Hepatocyte (in vitro differentiated cells): Measurements from ENCODE around the gene PTPN1. TPM values are rescaled to one million over a fixed set of nuclear protein-coding genes. Genes with fewer than 3 reads are reported as not detected.

Experiments used
- DNase-seq: peaks from one replicate; pipeline ENCODE4 v3.0.0-alpha.2; 2016; ENCODE audit warnings: low spot score
- H2AFZ ChIP-seq: fragments of 200-600 bp; sonication (generic); 2 replicates; pipeline ENCODE4 v1.6.0; 2016; ENCODE audit warnings: antibody characterized with exemption, mild to moderate bottlenecking
- H3K27ac ChIP-seq: fragments of 200-600 bp; sonication (generic); 2 replicates; pipeline ENCODE4 v1.5.1; 2016; ENCODE audit warnings: mild to moderate bottlenecking
- H3K27me3 ChIP-seq: fragments of 200-600 bp; sonication (generic); 2 replicates; pipeline ENCODE4 v1.6.1; 2016
- H3K36me3 ChIP-seq: fragments of 200-600 bp; sonication (generic); replicated peaks from 2 replicates; pipeline ENCODE4 v1.5.1; 2016; ENCODE audit warnings: low read depth; ENCODE audit not compliant: insufficient read depth
- H3K4me1 ChIP-seq: fragments of 200-600 bp; sonication (generic); 2 replicates; pipeline ENCODE4 v1.5.1; 2016; ENCODE audit warnings: mild to moderate bottlenecking, moderate library complexity; ENCODE audit not compliant: insufficient read depth
- H3K4me2 ChIP-seq: fragments of 200-600 bp; sonication (generic); 2 replicates; pipeline ENCODE4 v1.6.0; 2016
- H3K4me3 ChIP-seq: fragments of 200-600 bp; sonication (generic); 2 replicates; pipeline ENCODE4 v1.5.1; 2016; ENCODE audit warnings: mild to moderate bottlenecking
- H3K79me2 ChIP-seq: fragments of 200-600 bp; sonication (generic); 2 replicates; pipeline ENCODE4 v1.6.0; 2017; ENCODE audit warnings: mild to moderate bottlenecking
- H3K9me2 ChIP-seq: fragments of 200-600 bp; sonication (generic); replicated peaks from 2 replicates; pipeline ENCODE4 v1.6.0; 2017; ENCODE audit warnings: mild to moderate bottlenecking; ENCODE audit not compliant: insufficient read depth
- H3K9me3 ChIP-seq: fragments of 200-600 bp; sonication (generic); 2 replicates; pipeline ENCODE4 v1.5.1; 2016; ENCODE audit warnings: low read depth, mild to moderate bottlenecking
- H4K20me1 ChIP-seq: fragments of 200-600 bp; sonication (generic); 2 replicates; pipeline ENCODE4 v1.6.0; 2016; ENCODE audit warnings: mild to moderate bottlenecking; ENCODE audit not compliant: insufficient read depth, poor library complexity, severe bottlenecking
- CTCF ChIP-seq: fragments of 200-600 bp; sonication (generic); IDR thresholded peaks from 2 replicates; pipeline ENCODE4 v1.5.1; 2016; ENCODE audit warnings: antibody characterized with exemption, mild to moderate bottlenecking; ENCODE audit not compliant: poor library complexity
- EZH2 ChIP-seq: fragments of 200-600 bp; sonication (generic); IDR thresholded peaks from 2 replicates; pipeline ENCODE4 v1.6.1; 2016; ENCODE audit warnings: antibody characterized with exemption, mild to moderate bottlenecking, borderline replicate concordance
- EZH2phosphoT487 ChIP-seq: fragments of 200-600 bp; sonication (generic); IDR thresholded peaks from one replicate; pipeline ENCODE4 v1.6.1; 2018; ENCODE audit warnings: antibody characterized with exemption, mild to moderate bottlenecking, low read depth, moderate library complexity; ENCODE audit not compliant: unreplicated experiment, severe bottlenecking
- WGBS: methylation state at CpG from one replicate; pipeline ENCODE4 v1.1.6; 2016; ENCODE audit warnings: low lambda C conversion rate; ENCODE audit errors: missing lambda C conversion rate; 5-methylcytosine and 5-hydroxymethylcytosine counted together
- polyA plus RNA-seq: library from polyadenylated mRNA; unstranded; fragments of >200 nt; fragmentation: Nextera tagmentation; extraction: Ambion mirVana; gene quantifications from 2 replicates; pipeline ENCODE4 v1.2.1, GENCODE V29; 2016
- total RNA-seq: library from RNA; depleted of rRNA; stranded (reverse); fragments of >200 nt; gene quantifications from 2 replicates; pipeline ENCODE4 v1.2.3, GENCODE V29; 2014

The PTPN1 gene
- total and polyA plus RNA-seq, 2 experiments from 2014 or later = 22.0 to 32.1 TPM

GRCh38 chr20:50528804-50529351 lies 18.7 kb downstream of the PTPN1 start:
- Histone ChIP-seq H3K27ac (peak overlapping the region; percentile 6), H2AFZ (no peak overlapping the region), H3K9me3 (no peaks in the 10 kb centered on the region), H3K79me2 (peaks cover 100% of the 10 kb centered on the region), H3K36me3 (no peaks in the 10 kb centered on the region), H3K9me2 (no peaks in the 10 kb centered on the region), H3K4me2 (no peak overlapping the region), H3K27me3 (no peaks in the 10 kb centered on the region), H4K20me1 (peaks cover 42% of the 10 kb centered on the region), H3K4me1 (peaks cover 6% of the 10 kb centered on the region), H3K4me3 (no peak overlapping the region)
- 82% methylated on average over 6 of the region's 6 CpGs for WGBS
- TF ChIP-seq EZH2phosphoT487 (no peak), CTCF (no peak), EZH2 (no peak)
- DNase-seq = no peak

- DNase-seq = no peak
- Histone ChIP-seq H3K4me2 (no peak overlapping the region), H3K9me2 (no peaks in the 10 kb centered on the region), H3K4me1 (peaks cover 13% of the 10 kb centered on the region), H3K27me3 (no peaks in the 10 kb centered on the region), H3K27ac (no peak overlapping the region), H3K9me3 (no peaks in the 10 kb centered on the region), H2AFZ (no peak overlapping the region), H3K4me3 (no peak overlapping the region), H3K36me3 (no peaks in the 10 kb centered on the region), H4K20me1 (peaks cover 31% of the 10 kb centered on the region), H3K79me2 (peaks cover 99% of the 10 kb centered on the region)
- TF ChIP-seq EZH2phosphoT487 (no peak), EZH2 (no peak), CTCF (no peak)
- 95% methylated on average over 6 of the region's 6 CpGs for WGBS
These were observed 22.0 kb downstream of the PTPN1 start for GRCh38 chr20:50532221-50532620.

- peaks cover 18% of the 10 kb centered on the region for H3K4me1 ChIP-seq
These were observed 22.9 kb downstream of the PTPN1 start for GRCh38 chr20:50533061-50533460.

More at GRCh38 chr20:50533061-50533460, 22.9 kb downstream of the PTPN1 start:
- no peaks in the 10 kb centered on the region for H3K9me3 ChIP-seq
- DNase-seq = no peak
- peaks cover 28% of the 10 kb centered on the region for H4K20me1 ChIP-seq
- WGBS = 70% methylated on average over 3 of the region's 3 CpGs
- H3K27ac ChIP-seq = no peak overlapping the region
- no peak for TF ChIP-seq EZH2phosphoT487
- TF ChIP-seq CTCF = no peak
- TF ChIP-seq EZH2 = no peak
- H3K27me3 ChIP-seq = no peaks in the 10 kb centered on the region
- H3K9me2 ChIP-seq = no peaks in the 10 kb centered on the region
- no peak overlapping the region for H3K4me3 ChIP-seq
- no peak overlapping the region for H3K4me2 ChIP-seq
- no peaks in the 10 kb centered on the region for H3K36me3 ChIP-seq
- no peak overlapping the region for H2AFZ ChIP-seq
- H3K79me2 ChIP-seq = peaks cover 99% of the 10 kb centered on the region
